Calu3 (cell line): Measurements from ENCODE around the gene NCBP3. TPM values are rescaled to one million over a fixed set of nuclear protein-coding genes. Genes with fewer than 3 reads are reported as not detected.

Experiments
- Bru-seq: library from RNA; stranded (reverse); fragments of 400-500 nt; gene quantifications from one replicate; lab custom pipeline; 2021; lab: Mats Ljungman, UMichigan
- BruChase-seq, 2 experiments: library from RNA; stranded (reverse); fragments of 400-500 nt; gene quantifications; one replicate each; lab custom pipeline; 2021; lab: Mats Ljungman, UMichigan
- BruUV-seq: library from RNA; stranded (reverse); fragments of 400-500 nt; replicated peaks from 2 replicates; lab custom pipeline; 2021; lab: Mats Ljungman, UMichigan
- CTCF ChIA-PET: fragments of 300-600 bp; sonication (Branson Sonifier 250); formaldehyde crosslinking; loops from one replicate; lab custom pipeline; 2022; ENCODE audit warnings: antibody characterized with exemption; lab: Charles Lee
- DNase-seq: peaks from one replicate; pipeline ENCODE4 v3.0.0; 2022
- H3K27ac Mint-ChIP-seq: one replicate; pipeline ENCODE4 v1.8.0; 2022; ENCODE audit warnings: mixed read lengths; ENCODE audit not compliant: unreplicated experiment
- H3K27me3 Mint-ChIP-seq: one replicate; pipeline ENCODE4 v1.8.0; 2022; ENCODE audit warnings: mixed read lengths; ENCODE audit not compliant: unreplicated experiment
- H3K36me3 Mint-ChIP-seq: one replicate; pipeline ENCODE4 v1.8.0; 2022; ENCODE audit warnings: mild to moderate bottlenecking, moderate library complexity, mixed read lengths; ENCODE audit not compliant: insufficient read depth, unreplicated experiment
- H3K4me1 Mint-ChIP-seq: one replicate; pipeline ENCODE4 v1.8.0; 2022; ENCODE audit warnings: mild to moderate bottlenecking, low read depth, mixed read lengths; ENCODE audit not compliant: unreplicated experiment
- H3K4me3 Mint-ChIP-seq: one replicate; pipeline ENCODE4 v1.8.0; 2022; ENCODE audit warnings: mild to moderate bottlenecking, low read depth, moderate library complexity, mixed read lengths; ENCODE audit not compliant: unreplicated experiment
- H3K9me3 Mint-ChIP-seq: one replicate; pipeline ENCODE4 v1.8.0; 2022; ENCODE audit warnings: low read depth, mixed read lengths; ENCODE audit not compliant: unreplicated experiment
- CTCF ChIP-seq: fragments of 200-600 bp; IDR thresholded peaks from one replicate; pipeline ENCODE4 v1.8.0; 2022; ENCODE audit warnings: antibody characterized with exemption; ENCODE audit not compliant: unreplicated experiment
- intact Hi-C: fragments of 100-400 bp; cut with micrococcal nuclease; formaldehyde crosslinking; loops from one replicate; pipeline ENCODE4 v1.10.0; 2022; ENCODE audit not compliant: unreplicated experiment
- long read RNA-seq: library from polyadenylated mRNA; stranded (forward); transcript quantifications from one replicate; pipeline ENCODE4 v2.0.0, GENCODE V29; 2022
- total RNA-seq: library from RNA; stranded (reverse); gene quantifications from 2 replicates; pipeline ENCODE4 v1.2.3, GENCODE V29; 2022

NCBP3 gene, protein sequence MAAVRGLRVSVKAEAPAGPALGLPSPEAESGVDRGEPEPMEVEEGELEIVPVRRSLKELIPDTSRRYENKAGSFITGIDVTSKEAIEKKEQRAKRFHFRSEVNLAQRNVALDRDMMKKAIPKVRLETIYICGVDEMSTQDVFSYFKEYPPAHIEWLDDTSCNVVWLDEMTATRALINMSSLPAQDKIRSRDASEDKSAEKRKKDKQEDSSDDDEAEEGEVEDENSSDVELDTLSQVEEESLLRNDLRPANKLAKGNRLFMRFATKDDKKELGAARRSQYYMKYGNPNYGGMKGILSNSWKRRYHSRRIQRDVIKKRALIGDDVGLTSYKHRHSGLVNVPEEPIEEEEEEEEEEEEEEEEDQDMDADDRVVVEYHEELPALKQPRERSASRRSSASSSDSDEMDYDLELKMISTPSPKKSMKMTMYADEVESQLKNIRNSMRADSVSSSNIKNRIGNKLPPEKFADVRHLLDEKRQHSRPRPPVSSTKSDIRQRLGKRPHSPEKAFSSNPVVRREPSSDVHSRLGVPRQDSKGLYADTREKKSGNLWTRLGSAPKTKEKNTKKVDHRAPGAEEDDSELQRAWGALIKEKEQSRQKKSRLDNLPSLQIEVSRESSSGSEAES
- total RNA-seq (25.4 and 26.9 TPM in 2 replicates), Bru-seq, nascent RNA (percentile 73 among the genes with signal in this experiment), BruChase-seq, experiment 1, labeled RNA remaining after a 6-hour chase (percentile 77 among the genes with signal in this experiment), BruChase-seq, experiment 2, labeled RNA remaining after a 2-hour chase (percentile 78 among the genes with signal in this experiment)
- long read RNA-seq, full-length matches to known transcripts, result 9 of 30 reads
- long read RNA-seq, partial matches to known transcripts, result 2 of 30 reads
- long read RNA-seq, other reads (novel, unspliced or antisense), result 19 of 30 reads

DNA sequence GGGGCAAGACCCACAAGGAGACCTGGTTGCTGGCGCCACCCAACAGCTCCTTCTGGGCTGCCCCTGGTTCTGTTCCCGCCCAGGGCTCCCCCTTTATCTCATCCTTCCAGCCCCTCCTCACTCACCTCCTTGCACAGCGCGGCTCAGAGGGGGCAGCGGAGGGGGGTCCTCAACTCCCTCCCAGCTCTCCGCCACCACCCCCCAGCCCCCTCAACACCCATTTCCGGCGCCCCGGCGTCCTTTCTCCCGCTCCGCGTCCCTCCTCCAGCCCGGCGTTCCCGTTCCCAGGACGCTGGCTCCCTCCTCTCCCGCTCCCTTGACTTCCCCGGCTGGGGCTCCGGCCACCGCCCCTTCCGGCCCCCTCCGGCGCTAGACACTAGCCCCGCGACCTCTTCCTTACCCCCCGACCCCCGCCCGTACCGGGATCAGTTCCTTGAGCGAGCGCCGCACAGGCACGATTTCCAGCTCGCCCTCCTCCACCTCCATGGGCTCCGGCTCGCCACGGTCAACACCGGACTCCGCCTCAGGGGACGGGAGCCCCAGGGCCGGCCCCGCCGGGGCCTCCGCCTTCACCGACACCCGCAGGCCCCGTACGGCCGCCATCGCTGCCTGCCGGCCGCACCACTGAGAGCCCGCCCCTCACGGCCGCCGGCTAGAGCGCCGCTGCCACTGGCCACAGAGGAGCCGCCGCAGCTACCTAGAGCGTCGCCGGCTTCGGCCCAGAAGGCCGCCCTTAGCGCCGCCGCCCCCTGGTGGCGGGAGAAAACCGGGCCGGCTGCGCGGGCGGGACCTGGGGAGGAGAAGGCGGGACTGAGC is at the start of gene NCBP3:
TSS of gene NCBP3 (minus strand) at position 626 of the 816 bp plus-strand sequence. CDS start at position 603, 23 bp downstream.
- BruUV-seq, result no TSS peak
- H3K9me3 Mint-ChIP-seq, result no peaks in the 10 kb centered on the region
- H3K4me1 Mint-ChIP-seq, result no peaks in the 10 kb centered on the region
- peaks cover 16% of the 10 kb centered on the region for H3K27me3 Mint-ChIP-seq
- CTCF ChIA-PET, result interaction anchor here (0.5 to 2.1 kb wide), 9 partner anchors 10 to 252 kb away, joined by 3 to 10 read pairs (median 3); no protein-coding TSS in a partner anchor
- H3K4me3 Mint-ChIP-seq, result peak within 1 kb of the TSS; percentile 78
- peak; percentile 41 for TF ChIP-seq CTCF
- intact Hi-C loops, result no loop called here
- H3K36me3 Mint-ChIP-seq, result peaks cover 30% of the 10 kb centered on the region
- H3K27ac Mint-ChIP-seq, result peak within 1 kb of the TSS; percentile 27
- DNase-seq, result peak; percentile 84

GRCh38 chr17:3895354-3895753 is 49.3 kb upstream of the NCBP3 start:
- H3K36me3 Mint-ChIP-seq, result peaks cover 22% of the 10 kb centered on the region
- peaks cover 16% of the 10 kb centered on the region for H3K4me1 Mint-ChIP-seq
- CTCF ChIA-PET, result no interaction called here
- no peaks in the 10 kb centered on the region for H3K9me3 Mint-ChIP-seq
- intact Hi-C loops, result no loop called here
- BruUV-seq, result no TSS peak
- H3K27me3 Mint-ChIP-seq, result peaks cover 24% of the 10 kb centered on the region
- no peak for TF ChIP-seq CTCF
- no peak overlapping the region for H3K27ac Mint-ChIP-seq
- no peak for DNase-seq
- H3K4me3 Mint-ChIP-seq, result no peak overlapping the region

DNA sequence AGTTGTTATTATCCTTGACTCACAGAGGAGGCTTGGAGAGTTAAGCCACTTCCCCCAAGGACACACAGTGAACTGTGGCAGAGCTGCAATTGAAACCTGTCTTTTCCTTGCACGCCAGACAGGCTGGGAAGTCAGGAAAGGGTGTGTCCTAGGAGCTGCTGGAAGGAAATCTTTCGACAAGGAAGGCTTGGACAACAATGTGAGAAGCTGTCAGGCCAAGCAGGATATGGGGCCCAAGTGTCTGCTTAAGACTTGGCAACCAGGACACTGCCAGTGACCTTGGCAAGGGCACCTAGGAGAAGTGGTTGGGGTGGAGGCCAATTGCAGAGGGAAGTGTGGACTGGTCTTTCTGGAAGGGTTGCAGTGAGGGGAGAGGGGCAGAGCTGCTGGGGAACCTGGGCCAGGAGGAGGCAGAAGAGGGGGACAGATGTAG is 48.9 kb upstream of the NCBP3 start:
- no peak for DNase-seq
- Mint-ChIP-seq H3K9me3 (no peaks in the 10 kb centered on the region), H3K4me3 (no peak overlapping the region), H3K36me3 (peaks cover 25% of the 10 kb centered on the region), H3K27me3 (peaks cover 20% of the 10 kb centered on the region), H3K4me1 (peaks cover 21% of the 10 kb centered on the region), H3K27ac (no peak overlapping the region)
- intact Hi-C loops, result no loop called here
- CTCF ChIA-PET, result interaction anchor here (0.7 kb wide), 1 partner anchor 158 kb away, joined by 3 read pairs; no protein-coding TSS in a partner anchor
- BruUV-seq, result no TSS peak
- no peak for TF ChIP-seq CTCF

- Mint-ChIP-seq H3K27me3 (peaks cover 20% of the 10 kb centered on the region), H3K27ac (no peak overlapping the region), H3K36me3 (peaks cover 25% of the 10 kb centered on the region), H3K4me1 (peaks cover 22% of the 10 kb centered on the region), H3K9me3 (no peaks in the 10 kb centered on the region), H3K4me3 (peak overlapping the region; percentile 65)
- BruUV-seq, result no TSS peak
- no peak for TF ChIP-seq CTCF
- intact Hi-C loops, result no loop called here
- DNase-seq, result no peak
- CTCF ChIA-PET, result interaction anchor here (0.7 to 1.7 kb wide), 2 partner anchors 20 to 157 kb away, joined by 3 to 4 read pairs; no protein-coding TSS in a partner anchor
Observed at GRCh38 chr17:3894188-3894587, 48.1 kb upstream of the NCBP3 start.
